ENCODE data around the gene RCVRN.

The RCVRN gene

DNA sequence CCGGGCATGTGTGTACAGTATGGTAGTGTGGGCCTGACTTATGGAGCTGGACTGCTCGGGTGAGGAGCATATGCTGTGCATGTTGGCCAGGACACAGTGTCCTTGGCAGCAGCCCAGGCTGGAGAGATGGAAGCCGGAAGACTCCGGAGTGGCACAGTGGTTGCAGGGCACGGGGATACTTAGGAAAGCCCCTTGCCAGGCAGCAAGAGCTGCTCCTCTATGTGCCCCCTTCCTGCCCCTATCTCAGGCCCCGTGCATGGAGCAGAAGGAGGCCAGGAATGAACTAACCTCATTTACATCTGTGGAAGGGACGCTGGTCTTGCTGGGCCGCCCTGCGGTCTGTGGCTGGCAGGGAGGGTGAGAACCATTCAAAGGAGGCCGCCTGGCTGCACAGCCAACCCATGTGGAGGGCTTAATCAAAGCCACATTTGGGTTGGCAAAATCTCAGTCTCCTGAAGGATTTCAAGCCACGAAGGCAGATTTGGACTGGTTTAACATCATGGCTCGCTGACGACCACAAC is 32.2 kb upstream of the RCVRN start:
- TF ChIP-seq FOXM1 (IDR thresholded peaks at IDR 0.05; ENCODE audit: borderline replicate concordance, low read depth) = no peak
- TF ChIP-seq TAF1 (IDR thresholded peaks at IDR 0.05; ENCODE audit: low read depth) = no peak
- TF ChIP-seq CREB1 (IDR thresholded peaks at IDR 0.05; ENCODE audit: low read depth) = no peak
- TF ChIP-seq NFIC (IDR thresholded peaks at IDR 0.05) = no peak
- TF ChIP-seq EP300 (IDR thresholded peaks at IDR 0.05; ENCODE audit: borderline replicate concordance) = no peak
- no peak for TF ChIP-seq TEAD4 (IDR thresholded peaks at IDR 0.05)
- TF ChIP-seq CEBPB (IDR thresholded peaks at IDR 0.05) = no peak
- no peak for TF ChIP-seq TCF12 (IDR thresholded peaks at IDR 0.05; ENCODE audit: low read depth)
- no peak for TF ChIP-seq RAD21 (IDR thresholded peaks at IDR 0.05; ENCODE audit: low read depth)

DNA sequence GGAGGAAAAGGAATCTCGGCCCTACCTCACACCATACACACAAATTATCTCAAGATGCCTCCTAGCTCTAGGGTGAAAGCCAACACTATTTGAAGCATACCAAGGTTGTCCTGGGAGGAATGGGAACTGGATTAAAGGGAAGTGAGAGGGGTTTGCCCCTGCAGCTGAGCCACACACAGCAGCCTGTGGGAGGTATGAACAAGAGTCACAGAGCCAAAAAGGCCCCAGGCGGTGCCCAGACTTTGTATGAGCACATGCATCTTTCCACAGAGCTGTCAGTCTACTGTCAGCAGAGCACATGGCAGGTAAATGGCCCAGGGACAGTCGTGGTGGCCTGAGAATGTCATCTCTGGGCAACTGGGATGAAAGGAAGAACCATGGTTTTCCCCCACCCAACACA is 31.0 kb upstream of the RCVRN start:
- TF ChIP-seq EP300 (IDR thresholded peaks at IDR 0.05; ENCODE audit: borderline replicate concordance) (no peak), RAD21 (IDR thresholded peaks at IDR 0.05; ENCODE audit: low read depth) (no peak), CREB1 (IDR thresholded peaks at IDR 0.05; ENCODE audit: low read depth) (no peak), ZBTB7A (IDR thresholded peaks at IDR 0.05; ENCODE audit: low read depth) (no peak), TEAD4 (IDR thresholded peaks at IDR 0.05) (no peak), EGR1 (IDR thresholded peaks at IDR 0.05) (no peak), YY1 (IDR thresholded peaks at IDR 0.05; ENCODE audit: low read depth) (no peak), TAF1 (IDR thresholded peaks at IDR 0.05; ENCODE audit: low read depth) (no peak), CEBPB (IDR thresholded peaks at IDR 0.05) (no peak), NFIC (IDR thresholded peaks at IDR 0.05) (no peak), FOXM1 (IDR thresholded peaks at IDR 0.05; ENCODE audit: borderline replicate concordance, low read depth) (no peak), TCF12 (IDR thresholded peaks at IDR 0.05; ENCODE audit: low read depth) (no peak)
- TF ChIP-seq, protein P1, sequence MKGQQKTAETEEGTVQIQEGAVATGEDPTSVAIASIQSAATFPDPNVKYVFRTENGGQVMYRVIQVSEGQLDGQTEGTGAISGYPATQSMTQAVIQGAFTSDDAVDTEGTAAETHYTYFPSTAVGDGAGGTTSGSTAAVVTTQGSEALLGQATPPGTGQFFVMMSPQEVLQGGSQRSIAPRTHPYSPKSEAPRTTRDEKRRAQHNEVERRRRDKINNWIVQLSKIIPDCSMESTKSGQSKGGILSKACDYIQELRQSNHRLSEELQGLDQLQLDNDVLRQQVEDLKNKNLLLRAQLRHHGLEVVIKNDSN (IDR thresholded peaks at IDR 0.05) = no peak
- TF ChIP-seq, protein P2, sequence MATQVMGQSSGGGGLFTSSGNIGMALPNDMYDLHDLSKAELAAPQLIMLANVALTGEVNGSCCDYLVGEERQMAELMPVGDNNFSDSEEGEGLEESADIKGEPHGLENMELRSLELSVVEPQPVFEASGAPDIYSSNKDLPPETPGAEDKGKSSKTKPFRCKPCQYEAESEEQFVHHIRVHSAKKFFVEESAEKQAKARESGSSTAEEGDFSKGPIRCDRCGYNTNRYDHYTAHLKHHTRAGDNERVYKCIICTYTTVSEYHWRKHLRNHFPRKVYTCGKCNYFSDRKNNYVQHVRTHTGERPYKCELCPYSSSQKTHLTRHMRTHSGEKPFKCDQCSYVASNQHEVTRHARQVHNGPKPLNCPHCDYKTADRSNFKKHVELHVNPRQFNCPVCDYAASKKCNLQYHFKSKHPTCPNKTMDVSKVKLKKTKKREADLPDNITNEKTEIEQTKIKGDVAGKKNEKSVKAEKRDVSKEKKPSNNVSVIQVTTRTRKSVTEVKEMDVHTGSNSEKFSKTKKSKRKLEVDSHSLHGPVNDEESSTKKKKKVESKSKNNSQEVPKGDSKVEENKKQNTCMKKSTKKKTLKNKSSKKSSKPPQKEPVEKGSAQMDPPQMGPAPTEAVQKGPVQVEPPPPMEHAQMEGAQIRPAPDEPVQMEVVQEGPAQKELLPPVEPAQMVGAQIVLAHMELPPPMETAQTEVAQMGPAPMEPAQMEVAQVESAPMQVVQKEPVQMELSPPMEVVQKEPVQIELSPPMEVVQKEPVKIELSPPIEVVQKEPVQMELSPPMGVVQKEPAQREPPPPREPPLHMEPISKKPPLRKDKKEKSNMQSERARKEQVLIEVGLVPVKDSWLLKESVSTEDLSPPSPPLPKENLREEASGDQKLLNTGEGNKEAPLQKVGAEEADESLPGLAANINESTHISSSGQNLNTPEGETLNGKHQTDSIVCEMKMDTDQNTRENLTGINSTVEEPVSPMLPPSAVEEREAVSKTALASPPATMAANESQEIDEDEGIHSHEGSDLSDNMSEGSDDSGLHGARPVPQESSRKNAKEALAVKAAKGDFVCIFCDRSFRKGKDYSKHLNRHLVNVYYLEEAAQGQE (IDR thresholded peaks at IDR 0.05; ENCODE audit: low read depth) = no peak
- TF ChIP-seq, protein P3, sequence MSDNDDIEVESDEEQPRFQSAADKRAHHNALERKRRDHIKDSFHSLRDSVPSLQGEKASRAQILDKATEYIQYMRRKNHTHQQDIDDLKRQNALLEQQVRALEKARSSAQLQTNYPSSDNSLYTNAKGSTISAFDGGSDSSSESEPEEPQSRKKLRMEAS (IDR thresholded peaks at IDR 0.05) = no peak

DNA sequence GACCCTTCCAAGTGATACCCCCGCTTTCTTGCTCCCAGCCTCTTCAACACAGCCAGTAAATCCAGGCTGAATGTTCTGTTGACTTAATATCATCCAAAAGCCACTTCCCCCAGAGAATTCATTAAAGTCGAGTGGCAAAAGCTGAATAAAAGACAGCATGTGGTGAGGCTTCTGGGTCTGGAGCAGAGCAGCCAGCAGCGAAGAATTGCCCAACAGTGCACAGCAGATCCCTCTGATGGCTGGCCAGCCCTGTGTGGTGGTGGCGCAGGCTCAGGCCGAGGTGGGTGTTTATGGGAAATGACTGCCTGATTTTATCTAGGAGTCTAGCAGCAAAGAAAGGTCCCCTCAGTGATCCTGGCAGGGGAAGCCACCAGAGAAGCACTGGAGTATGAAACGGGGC is 30.3 kb upstream of the RCVRN start:
- TF ChIP-seq, protein P1 (IDR thresholded peaks at IDR 0.05) = no peak
- TF ChIP-seq, protein P2 (IDR thresholded peaks at IDR 0.05; ENCODE audit: low read depth) = no peak

DNA sequence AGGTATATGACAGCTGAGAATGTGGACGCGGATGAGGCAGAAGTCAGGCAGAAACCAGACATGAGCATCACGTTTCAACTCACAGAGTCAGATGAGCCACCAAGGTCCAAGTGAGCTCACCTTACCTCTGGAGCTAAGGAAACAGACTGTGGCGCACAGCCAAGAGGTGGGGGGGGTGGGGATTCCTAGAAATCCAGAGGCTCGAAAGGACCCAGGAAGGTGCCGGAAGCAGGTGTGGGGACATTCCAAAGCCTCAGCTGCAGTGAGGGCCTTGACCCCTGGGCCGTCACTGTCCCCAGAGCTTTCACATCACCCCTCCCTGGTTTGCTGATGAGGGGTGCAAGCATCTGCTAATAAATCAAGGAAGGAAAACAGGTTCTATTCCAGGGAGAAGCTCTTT is 29.3 kb upstream of the RCVRN start:
- TF ChIP-seq FOXM1 (IDR thresholded peaks at IDR 0.05; ENCODE audit: borderline replicate concordance, low read depth) = no peak
- TF ChIP-seq EGR1 (IDR thresholded peaks at IDR 0.05) = no peak
- TF ChIP-seq, protein P2 (IDR thresholded peaks at IDR 0.05; ENCODE audit: low read depth) = no peak
- no peak for TF ChIP-seq YY1 (IDR thresholded peaks at IDR 0.05; ENCODE audit: low read depth)
- TF ChIP-seq, protein P1 (IDR thresholded peaks at IDR 0.05) = no peak
- no peak for TF ChIP-seq RAD21 (IDR thresholded peaks at IDR 0.05; ENCODE audit: low read depth)
- no peak for TF ChIP-seq TCF12 (IDR thresholded peaks at IDR 0.05; ENCODE audit: low read depth)
- TF ChIP-seq TAF1 (IDR thresholded peaks at IDR 0.05; ENCODE audit: low read depth) = no peak
- no peak for TF ChIP-seq TEAD4 (IDR thresholded peaks at IDR 0.05)
- no peak for TF ChIP-seq CREB1 (IDR thresholded peaks at IDR 0.05; ENCODE audit: low read depth)
- no peak for TF ChIP-seq CEBPB (IDR thresholded peaks at IDR 0.05)

Data from Ishikawa (cell line).